AG20443 (cell line): ENCODE measurements around the gene NAPB.
"Not testable (repeated sequence)": the region's sequence is repeated elsewhere in the genome, so short reads cannot be mapped to it uniquely, and the experiment has no call there.

Experiments
- DNase-seq: peaks from one replicate; pipeline ENCODE4 v3.0.0; 2012; ENCODE audit warnings: low spot score, mixed read lengths

Gene NAPB

DNA sequence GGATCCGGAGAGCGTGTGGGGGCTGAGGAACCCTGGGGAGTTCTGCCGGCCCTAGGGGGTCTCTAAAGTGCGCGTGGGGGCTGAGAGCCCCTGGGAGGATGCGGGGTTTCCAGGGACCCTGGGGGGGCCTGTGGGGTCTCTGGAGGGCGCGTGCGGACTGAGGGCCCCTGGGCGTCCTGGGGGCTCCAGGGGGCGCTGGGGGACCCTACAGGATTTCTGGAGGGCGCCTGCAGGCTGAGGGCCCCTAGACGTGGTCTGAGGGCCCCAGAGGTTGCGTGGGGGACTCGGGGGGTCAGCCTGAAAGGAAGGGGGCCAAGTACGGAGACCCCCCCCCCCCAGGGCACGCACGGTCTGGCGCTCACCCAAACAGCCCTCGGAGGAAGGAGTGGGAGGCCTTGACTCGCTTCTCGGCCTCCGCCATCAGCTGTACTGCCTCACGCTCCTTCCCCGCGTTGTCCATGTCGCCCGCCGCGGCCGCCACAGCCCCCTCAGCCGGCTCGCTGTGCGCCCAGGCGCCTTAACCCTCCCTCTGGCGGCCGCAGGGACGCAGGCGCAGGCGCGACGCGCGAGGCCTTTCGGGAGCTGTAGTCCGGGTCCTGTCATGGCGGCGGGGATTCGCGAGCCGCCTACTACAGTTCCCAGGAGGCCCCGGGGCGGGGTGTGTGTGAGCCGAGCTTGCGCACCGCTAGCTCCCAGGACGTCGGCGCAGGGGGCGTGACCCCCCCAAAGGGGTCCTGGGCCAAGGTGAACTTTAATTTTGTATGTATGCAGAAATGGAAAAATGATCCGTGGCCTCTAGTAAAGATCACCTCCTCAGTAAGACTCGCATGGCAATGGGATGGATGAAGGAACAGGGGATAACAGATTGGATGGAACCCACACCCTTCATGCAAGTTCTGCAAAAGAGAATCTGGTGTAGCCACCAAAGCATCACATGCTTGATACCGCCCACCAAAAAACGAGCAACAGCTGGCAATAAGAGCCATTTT lies at the start of gene NAPB:
TSS of gene NAPB (minus strand) at position 546 of the 989 bp plus-strand sequence. CDS start at position 460, 86 bp downstream.
- peak; percentile 99 for DNase-seq

DNA sequence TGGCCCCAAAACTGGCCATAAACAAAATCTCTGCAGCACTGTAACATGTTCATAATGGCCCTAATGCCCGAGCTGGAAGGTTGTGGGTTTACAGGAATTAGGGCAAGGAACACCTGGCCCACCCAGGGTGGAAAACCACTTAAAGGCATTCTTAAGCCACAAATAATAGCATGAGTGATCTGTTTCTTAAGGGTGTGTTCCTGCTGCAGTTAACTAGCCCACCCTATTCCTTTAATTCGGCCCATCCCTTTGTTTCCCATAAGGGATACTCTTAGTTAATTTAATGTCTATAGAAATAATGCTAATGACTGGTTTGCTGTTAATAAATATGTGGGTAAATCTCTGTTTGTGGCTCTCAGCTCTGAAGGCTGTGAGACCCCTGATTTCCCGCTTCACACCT lies 45.7 kb upstream of the NAPB start:
- DNase-seq, result not testable (repeated sequence)

DNA sequence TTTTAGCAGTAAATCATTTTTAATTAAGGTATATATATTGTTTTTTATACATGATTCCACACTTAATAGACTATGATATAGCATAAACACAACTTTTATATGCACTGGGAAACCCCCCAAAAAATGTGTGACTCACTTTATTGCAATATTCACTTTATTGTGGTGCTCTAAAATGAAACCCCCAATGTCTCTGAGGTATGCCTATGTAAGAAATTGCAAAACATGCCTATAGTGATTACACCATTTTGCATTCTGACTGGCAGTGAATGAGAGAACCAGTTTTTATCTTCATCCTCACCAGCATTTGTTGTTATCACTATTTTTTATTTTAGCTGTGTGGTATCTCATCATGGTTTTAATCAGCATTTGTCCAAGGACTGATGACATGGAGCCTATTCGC lies 39.9 kb upstream of the NAPB start:
- DNase-seq, result no peak

DNA sequence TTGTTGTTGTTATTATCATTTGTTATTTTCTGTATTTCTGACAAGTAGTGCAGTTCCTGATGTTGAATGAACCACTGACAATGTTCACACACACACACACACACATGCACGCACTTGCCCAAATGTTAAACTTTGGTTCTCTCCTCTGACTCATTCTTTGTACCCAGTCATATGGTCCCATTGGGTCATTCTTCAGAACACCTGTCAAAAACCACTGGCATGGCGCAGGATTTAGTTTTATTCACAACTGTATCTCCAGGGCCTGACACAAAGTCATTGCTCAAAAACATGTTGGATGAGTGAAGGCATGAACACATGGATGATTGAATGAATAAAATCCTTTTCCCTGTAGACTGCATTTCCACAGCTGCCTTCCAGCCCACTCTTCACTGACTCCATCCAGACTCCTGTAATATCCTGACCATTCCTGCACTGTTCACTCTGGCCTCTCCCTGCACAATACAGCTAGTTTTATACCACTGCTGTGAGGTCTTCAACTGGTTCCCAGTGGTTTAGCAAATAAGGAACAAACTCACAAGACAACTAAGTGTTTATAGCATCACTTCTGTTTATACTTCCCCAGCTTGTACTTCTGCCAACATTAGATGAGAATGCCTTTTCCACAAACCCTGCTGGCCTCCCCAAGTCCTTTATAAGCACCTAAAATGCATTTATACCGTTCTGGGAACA lies 38.3 kb upstream of the NAPB start:
- no peak for DNase-seq

DNA sequence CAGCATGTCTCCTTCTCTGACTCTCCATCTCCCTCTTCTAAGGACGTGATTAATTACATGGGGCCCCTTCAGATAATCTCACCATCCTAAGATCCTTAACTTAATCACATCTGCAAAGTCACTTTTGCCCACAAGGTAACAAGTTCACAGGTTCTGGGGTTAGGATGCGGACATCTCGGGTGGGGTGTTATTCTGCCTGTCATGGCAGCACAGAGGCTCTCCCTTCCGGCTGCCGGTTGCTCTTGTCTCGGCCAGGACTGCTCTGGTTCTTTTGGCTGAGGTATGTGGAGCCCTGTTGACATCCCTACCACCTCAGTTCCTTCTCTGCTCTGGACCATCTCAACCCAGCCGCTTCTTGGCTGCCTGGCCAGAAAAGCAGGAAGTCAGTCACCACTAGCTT lies 35.6 kb upstream of the NAPB start:
- no peak for DNase-seq

DNA sequence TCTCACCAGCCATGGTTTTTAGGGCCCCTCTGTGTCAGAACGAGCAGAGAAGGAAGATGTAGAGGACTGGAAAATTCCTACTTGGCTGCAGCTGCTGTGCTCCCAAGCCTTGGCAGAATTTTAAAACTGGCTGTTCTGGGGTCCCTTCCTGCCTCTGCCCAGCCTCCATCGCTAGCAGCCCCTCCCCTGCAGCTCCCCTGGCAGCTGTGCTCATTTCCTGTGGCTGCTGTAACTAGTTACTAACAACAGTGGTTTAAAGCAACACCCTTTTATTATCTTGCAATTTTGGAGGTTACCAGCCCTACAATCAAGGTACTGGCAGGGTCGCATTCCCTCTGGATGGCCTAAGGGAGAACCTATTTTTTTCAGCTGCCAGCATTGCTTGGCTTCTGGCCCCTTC lies 35.1 kb upstream of the NAPB start:
- no peak for DNase-seq

DNA sequence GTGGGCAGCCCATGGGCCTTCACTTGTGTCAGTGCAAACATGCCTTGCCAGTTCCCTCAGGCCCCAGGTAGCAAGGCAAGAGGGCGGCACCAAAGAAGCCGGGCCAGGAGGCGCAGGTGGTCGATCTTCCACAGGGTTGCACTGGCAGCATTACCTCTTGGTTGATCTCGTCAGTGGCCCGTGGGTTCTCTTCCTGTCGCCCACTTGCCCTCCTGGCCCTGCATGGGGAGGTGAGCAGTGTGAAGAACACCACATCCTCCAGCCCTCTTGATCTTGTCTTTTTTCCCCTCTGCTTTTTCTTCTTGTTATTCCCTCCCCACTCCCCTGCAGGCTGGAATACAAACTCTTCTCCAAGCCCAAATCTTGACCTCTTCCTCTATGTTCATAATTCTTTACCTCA lies 34.4 kb upstream of the NAPB start:
- no peak for DNase-seq

DNA sequence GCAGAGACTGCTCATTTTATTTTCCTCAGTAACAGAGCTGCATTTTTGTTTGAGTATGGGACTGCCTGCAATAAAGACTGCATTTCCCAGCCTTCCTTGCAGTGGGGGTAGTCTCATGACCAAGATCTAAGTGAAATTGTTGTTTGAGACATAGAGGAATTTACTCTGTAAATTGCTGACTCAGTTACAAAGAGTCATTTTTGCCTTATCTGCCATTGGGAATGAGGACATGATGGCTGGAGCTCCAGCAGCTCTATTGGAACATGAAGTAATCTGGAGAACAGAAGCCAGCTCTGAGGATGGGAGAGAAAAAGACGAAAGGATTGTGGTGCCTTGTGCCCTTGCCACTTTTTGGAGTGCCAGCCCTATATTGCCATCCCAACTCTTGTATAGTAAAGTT lies 33.5 kb upstream of the NAPB start:
- DNase-seq, result no peak

DNA sequence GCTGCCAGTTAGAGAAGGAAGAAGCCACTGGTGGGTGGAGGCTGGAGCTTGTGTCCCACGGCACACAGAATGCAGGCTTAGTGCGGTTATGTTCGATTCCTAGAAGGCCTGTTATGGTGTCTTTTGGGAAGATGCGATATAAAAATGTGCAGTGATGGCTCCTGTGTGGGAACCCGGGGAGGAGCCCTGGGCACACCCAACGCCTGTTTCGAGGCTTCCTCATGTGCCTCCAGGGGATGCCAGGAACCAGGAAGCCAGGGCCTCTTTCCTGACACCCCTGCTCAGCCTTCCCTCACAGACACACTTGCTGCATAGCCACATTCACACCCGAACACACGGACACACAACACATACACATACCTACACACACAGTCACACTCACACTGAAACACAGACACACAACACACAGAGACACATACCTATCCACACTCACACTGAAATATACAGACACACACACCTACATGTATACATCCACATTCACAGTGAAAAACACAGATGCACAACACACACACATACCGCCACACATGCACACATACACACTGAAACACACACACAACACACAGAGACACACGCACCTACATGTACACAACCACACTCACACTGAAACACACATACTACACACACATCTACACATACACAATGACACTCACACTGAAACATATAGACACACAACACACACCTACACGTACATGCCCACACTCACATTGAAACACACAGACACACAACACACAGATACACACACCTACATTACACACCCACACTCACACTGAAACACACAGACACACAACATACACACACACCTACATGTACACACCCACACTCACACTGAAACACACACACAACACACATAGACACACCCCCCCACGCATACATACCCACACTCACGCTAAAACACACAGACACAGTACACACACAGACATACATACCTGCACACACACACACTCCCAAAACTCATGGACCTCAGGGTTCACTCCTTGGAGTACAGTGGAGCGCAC lies 32.6 kb upstream of the NAPB start:
- no peak for DNase-seq

DNA sequence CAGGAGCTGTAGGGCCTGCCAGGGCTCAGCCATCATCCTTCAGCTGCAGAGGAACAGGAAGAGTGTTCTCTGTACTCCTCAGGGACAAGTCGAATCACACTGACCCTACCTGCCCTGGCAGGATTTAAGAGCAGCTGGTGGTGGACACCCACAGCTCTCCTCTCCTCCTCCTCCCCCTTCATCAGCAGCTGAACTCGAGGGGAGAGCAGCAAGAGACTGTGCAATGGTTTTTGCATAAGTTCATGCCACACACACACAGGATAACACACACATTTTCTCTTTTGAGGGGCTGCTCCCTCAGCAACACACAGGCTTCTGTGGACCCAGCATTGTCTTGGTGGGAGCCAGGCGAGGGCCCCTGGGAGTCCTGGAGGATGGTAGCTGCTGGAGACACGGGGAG lies 31.5 kb upstream of the NAPB start, which contains the start of gene CST11:
TSS of gene CST11 (minus strand) at position 101 of the 400 bp plus-strand sequence. CDS start at position 36, 65 bp downstream.
- DNase-seq, result no peak

DNA sequence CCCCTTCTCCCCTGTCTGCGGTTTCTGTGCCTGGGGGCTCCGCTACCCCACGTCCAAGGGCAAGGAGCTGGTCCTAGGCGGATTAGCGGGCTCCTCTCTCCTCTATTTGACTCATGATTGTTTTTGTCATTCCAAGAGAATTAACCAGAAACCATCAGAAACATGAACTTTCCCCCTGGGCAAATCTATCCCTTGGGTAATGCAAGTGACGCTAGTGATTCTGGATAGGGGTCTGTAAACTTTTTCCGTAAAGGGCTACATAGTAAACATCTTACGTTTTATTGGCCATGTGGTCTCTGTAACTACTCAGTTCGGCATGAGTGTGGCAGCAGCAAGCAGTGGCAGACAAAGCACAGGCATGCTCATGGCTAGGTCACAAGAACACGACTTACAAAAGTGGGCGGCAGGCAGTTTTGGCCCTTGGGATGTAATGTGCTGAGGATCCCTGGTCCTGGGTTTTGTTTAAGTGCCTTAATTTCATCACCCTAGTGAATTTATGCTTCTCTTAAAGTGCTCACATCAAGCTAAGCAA lies 30.7 kb upstream of the NAPB start:
- no peak for DNase-seq

DNA sequence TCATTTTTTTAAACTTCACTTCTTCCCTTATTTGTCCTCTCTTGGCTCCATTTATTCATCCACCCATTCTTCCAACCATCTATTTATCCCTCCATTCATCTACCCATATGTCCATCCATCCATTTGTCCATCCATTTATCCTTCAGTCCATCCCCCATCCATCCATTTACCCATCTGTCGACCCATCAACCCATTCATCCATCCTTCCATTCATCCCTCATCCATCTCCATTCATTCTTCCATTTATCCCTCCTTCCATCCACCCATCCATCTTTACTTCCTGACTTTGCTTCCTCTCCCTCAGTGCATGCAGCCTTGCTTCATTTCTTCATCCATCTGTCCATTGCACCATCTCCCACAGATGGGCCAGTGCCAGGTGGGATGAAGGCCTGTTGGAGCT lies 29.6 kb upstream of the NAPB start:
- no peak for DNase-seq

DNA sequence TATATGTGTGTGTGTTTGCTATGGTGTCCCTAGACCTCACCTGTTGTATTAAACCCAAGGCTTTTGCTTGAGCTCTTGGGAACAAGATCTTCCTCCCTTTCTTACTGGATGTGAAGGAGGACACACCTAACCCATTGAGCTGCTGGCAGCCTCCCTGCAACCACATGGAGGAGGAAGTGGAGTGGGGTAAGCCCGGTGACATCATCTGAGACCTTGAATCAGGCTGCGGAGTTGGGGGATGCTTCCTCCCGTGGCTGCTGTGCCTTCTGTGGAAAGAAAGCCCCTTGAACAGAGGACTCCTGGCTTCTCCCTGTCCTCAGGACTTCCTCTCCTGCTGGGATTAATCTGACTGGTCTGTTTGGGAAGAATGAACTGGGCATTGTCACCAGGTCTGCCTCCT lies 28.1 kb upstream of the NAPB start:
- no peak for DNase-seq

DNA sequence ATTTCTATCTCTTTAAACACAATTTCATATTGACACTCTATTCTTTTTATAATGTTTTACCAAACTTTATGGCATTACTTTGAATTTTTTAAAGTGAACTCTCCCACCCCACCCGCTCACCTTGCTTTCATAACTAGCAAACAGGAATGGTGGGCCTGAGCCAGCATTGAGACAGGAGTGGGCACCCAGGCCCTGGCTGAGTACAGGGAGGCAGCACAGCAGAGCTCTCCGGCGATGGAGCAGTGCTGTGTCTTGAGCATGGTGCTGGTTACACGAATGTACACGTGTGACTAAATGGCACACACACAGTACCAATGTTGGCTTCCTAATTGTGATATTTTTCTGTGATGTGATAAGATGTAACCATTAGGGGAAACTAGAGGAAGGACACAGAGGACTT lies 26.9 kb upstream of the NAPB start:
- no peak for DNase-seq

DNA sequence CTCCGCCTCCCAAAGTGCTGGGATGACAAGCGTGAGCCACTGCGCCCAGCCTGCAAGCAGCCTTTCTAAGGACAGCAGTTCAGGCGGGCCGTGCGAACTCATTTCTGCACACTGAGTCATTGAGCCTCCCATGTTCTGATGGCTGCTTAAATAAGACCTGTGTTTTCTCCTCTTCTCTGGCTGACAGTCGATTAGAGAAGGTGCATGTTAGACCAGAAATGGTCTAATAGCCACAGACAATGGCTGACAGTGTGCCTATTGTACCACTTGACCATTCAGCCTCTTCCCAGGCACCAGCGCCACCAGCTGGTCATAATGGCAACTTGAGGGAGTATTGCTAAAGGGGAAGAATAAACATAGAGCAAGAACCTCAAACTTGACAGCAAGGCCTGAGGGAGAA lies 25.2 kb upstream of the NAPB start:
- DNase-seq, result no peak

DNA sequence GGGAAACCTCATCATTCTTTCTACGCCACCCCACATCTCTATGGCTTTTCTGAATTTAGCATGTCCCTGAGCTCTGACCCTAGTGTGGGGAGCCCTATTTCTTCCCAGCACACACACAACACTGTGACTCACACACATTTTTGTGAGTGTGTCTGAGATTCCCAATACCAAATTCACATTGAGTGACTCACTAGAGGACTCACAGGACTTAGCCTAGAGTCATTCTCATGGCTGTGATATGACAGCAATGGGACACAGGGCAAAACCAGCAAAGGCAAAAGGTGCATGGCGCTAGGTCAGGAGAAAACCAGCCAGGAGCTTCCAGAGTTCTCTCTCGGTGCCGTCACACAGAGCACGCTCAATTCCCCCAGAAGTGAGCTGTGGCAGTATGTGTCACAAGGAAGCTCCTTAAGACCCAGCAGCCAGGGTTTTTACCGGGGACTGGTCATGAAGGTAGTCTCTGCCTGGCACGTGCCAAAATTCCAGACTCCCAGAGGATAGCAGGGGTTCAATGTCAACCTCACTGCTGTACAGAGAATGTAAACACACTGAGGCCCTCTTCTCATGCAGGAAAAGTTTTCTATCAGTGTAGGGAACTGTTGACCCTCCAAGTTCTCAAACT lies 24.4 kb upstream of the NAPB start:
- DNase-seq, result peak; percentile 85

DNA sequence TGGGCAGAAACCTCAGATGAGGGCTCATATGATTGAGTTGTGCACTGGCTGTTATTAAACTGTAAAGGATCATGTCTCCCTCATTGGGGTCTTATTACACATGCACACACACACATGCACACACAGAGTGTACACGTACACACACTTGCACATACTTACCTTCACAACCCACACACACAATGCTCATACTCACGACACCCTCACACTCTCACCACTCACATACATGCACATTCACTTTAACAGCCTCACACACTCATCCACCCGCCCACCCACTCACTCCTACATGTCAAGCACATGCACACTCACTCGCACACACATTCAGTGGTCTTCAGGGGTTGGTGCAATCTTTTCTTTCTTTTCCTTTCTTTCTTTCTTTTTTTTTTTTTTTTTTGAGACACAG lies 23.6 kb upstream of the NAPB start:
- no peak for DNase-seq

DNA sequence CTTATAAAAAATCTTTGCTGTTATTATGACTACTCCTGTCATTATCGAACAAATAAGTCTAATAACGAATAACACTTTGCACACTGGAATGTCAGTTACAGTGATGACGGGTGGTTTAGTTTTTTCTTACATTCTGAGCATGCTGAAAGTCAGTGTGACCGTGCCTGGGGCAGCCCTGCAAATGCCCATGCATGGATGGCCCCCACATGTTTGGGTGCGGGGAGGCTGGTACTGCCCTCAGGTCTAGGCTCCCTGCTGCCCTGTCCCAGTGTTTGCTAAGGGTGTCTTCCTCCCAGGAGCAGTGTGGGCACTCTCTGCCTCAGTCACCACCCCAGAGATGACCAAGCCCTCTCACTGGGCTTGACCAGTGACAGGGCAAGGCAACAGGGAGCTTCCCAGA lies 21.1 kb upstream of the NAPB start:
- DNase-seq, result no peak

DNA sequence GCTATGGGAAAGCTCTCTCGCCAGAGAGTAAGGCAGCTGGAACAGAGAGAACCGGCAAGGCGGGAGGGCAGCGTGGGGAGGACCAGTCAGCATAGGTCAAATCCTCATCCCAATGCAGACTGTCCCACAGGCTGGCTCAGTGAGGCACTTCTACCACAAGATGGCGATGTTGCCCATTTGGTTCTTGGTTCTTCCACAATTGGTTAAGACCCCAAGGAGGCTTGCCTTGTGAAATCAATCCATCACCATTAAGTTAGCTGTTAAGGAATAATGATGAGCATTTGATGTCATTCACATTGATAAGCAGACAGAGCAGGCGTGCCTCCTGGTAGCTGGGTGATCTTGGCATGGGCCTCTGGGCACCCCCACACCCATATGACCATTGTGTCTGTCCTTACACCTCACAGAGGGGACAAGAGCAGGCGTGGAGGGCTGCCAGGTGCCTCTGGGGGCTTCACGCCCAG lies 20.6 kb upstream of the NAPB start:
- peak; percentile 88 for DNase-seq

DNA sequence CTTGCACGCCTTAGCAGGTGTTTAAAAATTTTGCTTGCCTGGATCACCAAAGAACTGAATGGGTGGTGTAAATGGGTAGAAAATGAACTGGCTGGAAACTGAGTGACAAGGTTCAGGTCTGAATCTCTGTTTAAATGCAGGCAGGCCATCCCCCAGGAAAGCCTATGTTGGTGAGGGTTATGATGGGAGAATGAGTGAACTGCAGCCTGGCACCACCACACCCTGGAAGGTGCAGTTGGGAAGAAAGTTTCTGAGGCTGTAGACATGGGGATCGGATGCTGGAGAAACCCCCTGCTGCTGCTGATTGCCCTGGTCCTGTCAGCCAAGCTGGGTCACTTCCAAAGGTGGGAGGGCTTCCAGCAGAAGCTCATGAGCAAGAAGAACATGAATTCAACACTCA lies 18.7 kb upstream of the NAPB start:
- no peak for DNase-seq

DNA sequence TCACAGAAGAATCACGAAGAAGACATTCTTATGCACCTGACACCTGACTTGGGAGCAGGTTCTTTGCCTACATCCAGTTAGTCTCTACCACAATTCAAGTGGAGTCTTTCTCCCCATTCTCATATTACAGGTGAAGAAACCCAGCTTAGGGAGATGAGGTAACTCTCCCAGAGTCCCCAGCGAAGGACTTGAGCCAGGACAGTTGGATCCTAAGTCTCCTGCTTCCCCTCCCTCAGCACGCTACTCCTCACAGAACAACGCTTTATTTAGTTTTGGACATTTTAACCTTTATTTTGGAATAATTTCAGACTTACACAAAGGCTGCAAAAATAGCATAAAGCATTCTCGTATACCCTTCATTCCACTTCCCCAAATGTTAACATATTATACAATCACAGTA lies 17.4 kb upstream of the NAPB start:
- DNase-seq, result no peak
